Gastrocnemius medialis (tissue), 4 donors: ENCODE results near the gene KRTDAP. TPM values are rescaled to one million over a fixed set of nuclear protein-coding genes. Genes with fewer than 3 reads are reported as not detected.
A peak's percentile ranks its signal among the peaks of the same experiment; 100 is the strongest.

ENCODE experiments used
- ATAC-seq, 2 donors: fragments of 150-250 bp; one replicate each; pipeline ENCODE4 v1.9.1; 2016
- DNase-seq, 2 donors: peaks; one replicate each; pipeline ENCODE4 v3.0.0-alpha.2; 2019
- H3K27ac ChIP-seq, 4 donors: fragments of 200-600 bp; sonication (generic); 1 replicate in 1 of 4; 2 replicates in 3 of 4; pipeline ENCODE4 v1.5.1; 2016 to 2018; ENCODE audit warnings: mild to moderate bottlenecking in 2 of 4, moderate library complexity in 1 of 4
- H3K27me3 ChIP-seq, 3 donors: fragments of 200-600 bp; sonication (generic) in 2 of 3; 1 replicate in 1 of 3; 2 replicates in 2 of 3; pipeline versions ENCODE4 v1.5.1 to v1.6.0; 2016 to 2019; ENCODE audit warnings: mild to moderate bottlenecking in 1 of 3, moderate library complexity in 1 of 3
- H3K36me3 ChIP-seq, 2 donors: fragments of 200-600 bp; sonication (generic) in 1 of 2; one replicate each; pipeline ENCODE4 v1.5.1; 2017 to 2018
- H3K4me1 ChIP-seq, 2 donors: fragments of 200-600 bp; sonication (generic) in 1 of 2; one replicate each; pipeline ENCODE4 v1.5.1; 2016 to 2017; ENCODE audit warnings: mild to moderate bottlenecking in 2 of 2
- H3K4me3 ChIP-seq, 4 donors: fragments of 200-600 bp; sonication (generic) in 3 of 4; 1 replicate in 1 of 4; 2 replicates in 3 of 4; pipeline ENCODE4 v1.5.1; 2016 to 2019; ENCODE audit warnings: mild to moderate bottlenecking in 2 of 4
- H3K9me3 ChIP-seq, 3 donors: fragments of 200-600 bp; sonication (generic) in 2 of 3; 1 replicate in 1 of 3; 2 replicates in 2 of 3; pipeline ENCODE4 v1.5.1; 2016 to 2019
- POLR2A ChIP-seq, 2 donors: fragments of 450-650 bp; IDR thresholded peaks; one replicate each; pipeline ENCODE4 v1.6.1; 2017; ENCODE audit warnings: antibody characterized with exemption in 2 of 2, mild to moderate bottlenecking in 2 of 2, moderate library complexity in 2 of 2
- in situ Hi-C, 4 donors: fragments of 200-750 bp; cut with MboI; loops; one replicate each; pipeline versions ENCODE4 v1.15.0 to v1.8.0; 2017; ENCODE audit warnings: low sequenced_read_pairs in 4 of 4
- intact Hi-C: fragments of 100-400 bp; cut with DNase I; formaldehyde crosslinking; loops from one replicate; pipeline ENCODE4 v1.15.1; 2023; ENCODE audit warnings: low total_unique reads
- total RNA-seq, 4 donors: library from RNA; depleted of rRNA; stranded (reverse); fragments of >200 nt; gene quantifications; one replicate each; pipeline versions ENCODE4 v1.1.0 to v1.2.3, GENCODE V29; 2016
- TF ChIP-seq, protein P1 (sequence below), 5 experiments: fragments of 450-650 bp in 3 of 5; fragments of 200-600 bp in 2 of 5; sonication (generic) in 2 of 5; IDR thresholded peaks in 4 of 5; conservative IDR thresholded peaks in 1 of 5; 1 replicate in 4 of 5; 2 replicates in 1 of 5; pipeline ENCODE4 v1.5.1; 2016 to 2019; ENCODE audit warnings: antibody characterized with exemption in 5 of 5, mild to moderate bottlenecking in 3 of 5, moderate library complexity in 3 of 5

Gene KRTDAP
- total RNA-seq, 4 donors from 2014 or later = not detected

GRCh38 chr19:35442091-35442490 is 48.2 kb downstream of the KRTDAP start:
- Histone ChIP-seq H3K36me3 (no peaks in the 10 kb centered on the region), H3K4me3 (no peak overlapping the region), H3K27me3 (peaks cover 0 to 7% (median under 1%) of the 10 kb centered on the region in 3 donors), H3K27ac (no peak overlapping the region), H3K9me3 (no peaks in the 10 kb centered on the region), H3K4me1 (peaks cover 0 to 2% of the 10 kb centered on the region in 2 donors)
- TF ChIP-seq, protein P1, sequence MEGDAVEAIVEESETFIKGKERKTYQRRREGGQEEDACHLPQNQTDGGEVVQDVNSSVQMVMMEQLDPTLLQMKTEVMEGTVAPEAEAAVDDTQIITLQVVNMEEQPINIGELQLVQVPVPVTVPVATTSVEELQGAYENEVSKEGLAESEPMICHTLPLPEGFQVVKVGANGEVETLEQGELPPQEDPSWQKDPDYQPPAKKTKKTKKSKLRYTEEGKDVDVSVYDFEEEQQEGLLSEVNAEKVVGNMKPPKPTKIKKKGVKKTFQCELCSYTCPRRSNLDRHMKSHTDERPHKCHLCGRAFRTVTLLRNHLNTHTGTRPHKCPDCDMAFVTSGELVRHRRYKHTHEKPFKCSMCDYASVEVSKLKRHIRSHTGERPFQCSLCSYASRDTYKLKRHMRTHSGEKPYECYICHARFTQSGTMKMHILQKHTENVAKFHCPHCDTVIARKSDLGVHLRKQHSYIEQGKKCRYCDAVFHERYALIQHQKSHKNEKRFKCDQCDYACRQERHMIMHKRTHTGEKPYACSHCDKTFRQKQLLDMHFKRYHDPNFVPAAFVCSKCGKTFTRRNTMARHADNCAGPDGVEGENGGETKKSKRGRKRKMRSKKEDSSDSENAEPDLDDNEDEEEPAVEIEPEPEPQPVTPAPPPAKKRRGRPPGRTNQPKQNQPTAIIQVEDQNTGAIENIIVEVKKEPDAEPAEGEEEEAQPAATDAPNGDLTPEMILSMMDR (IDR thresholded peaks at IDR 0.05 in 4 of 5, conservative IDR thresholded peaks at IDR 0.05 in 1 of 5) = no peak
- TF ChIP-seq POLR2A (IDR thresholded peaks at IDR 0.05) = no peak
- in situ Hi-C loops (no loop called here), intact Hi-C loops (no loop called here)
- ATAC-seq = no peak
- peak in 1 of 2 donors; percentile 29 for DNase-seq

- no peak overlapping the region for H3K4me3 ChIP-seq
- ATAC-seq = no peak
- peaks cover 3 to 13% of the 10 kb centered on the region in 2 donors for H3K4me1 ChIP-seq
- in situ Hi-C loops (no loop called here), intact Hi-C loops (no loop called here)
- DNase-seq = no peak
- peaks cover 0 to 7% (median 3%) of the 10 kb centered on the region in 3 donors for H3K27me3 ChIP-seq
- TF ChIP-seq, protein P1 (IDR thresholded peaks at IDR 0.05 in 4 of 5, conservative IDR thresholded peaks at IDR 0.05 in 1 of 5) = no peak
- no peak for TF ChIP-seq POLR2A (IDR thresholded peaks at IDR 0.05)
- no peak overlapping the region for H3K27ac ChIP-seq
- no peaks in the 10 kb centered on the region for H3K36me3 ChIP-seq
- no peaks in the 10 kb centered on the region for H3K9me3 ChIP-seq
Observed at GRCh38 chr19:35439921-35440320, 50.3 kb downstream of the KRTDAP start.

DNA sequence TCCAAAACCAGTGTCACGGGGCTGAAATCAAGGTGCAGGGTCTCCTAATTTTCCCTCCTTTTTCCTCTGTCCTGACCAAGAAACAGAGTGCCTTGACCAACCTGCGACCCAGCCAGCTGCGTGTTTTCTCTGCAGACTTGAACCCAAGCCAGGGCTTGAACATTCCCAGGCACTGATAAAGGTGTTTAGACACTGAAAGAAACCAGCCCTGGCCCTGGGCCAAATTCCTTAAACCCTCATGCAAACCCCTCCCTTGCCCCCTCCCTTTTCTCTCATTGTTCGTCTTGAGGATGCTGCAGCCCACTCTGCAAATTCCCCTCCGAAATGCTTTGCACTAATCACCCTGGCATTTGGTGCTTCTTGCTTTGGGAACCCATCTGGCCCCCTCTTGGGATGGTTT is 51.7 kb downstream of the KRTDAP start:
- no peak overlapping the region for H3K4me3 ChIP-seq
- H3K9me3 ChIP-seq = no peaks in the 10 kb centered on the region
- no peaks in the 10 kb centered on the region for H3K36me3 ChIP-seq
- H3K27ac ChIP-seq = no peak overlapping the region
- ATAC-seq (no peak), DNase-seq (no peak)
- TF ChIP-seq POLR2A (IDR thresholded peaks at IDR 0.05) = no peak
- TF ChIP-seq, protein P1 (IDR thresholded peaks at IDR 0.05 in 4 of 5, conservative IDR thresholded peaks at IDR 0.05 in 1 of 5) = no peak
- H3K4me1 ChIP-seq = peaks cover 3 to 18% of the 10 kb centered on the region in 2 donors
- intact Hi-C loops (no loop called here), in situ Hi-C loops (no loop called here)
- H3K27me3 ChIP-seq = peaks cover 2 to 7% (median 3%) of the 10 kb centered on the region in 3 donors

DNA sequence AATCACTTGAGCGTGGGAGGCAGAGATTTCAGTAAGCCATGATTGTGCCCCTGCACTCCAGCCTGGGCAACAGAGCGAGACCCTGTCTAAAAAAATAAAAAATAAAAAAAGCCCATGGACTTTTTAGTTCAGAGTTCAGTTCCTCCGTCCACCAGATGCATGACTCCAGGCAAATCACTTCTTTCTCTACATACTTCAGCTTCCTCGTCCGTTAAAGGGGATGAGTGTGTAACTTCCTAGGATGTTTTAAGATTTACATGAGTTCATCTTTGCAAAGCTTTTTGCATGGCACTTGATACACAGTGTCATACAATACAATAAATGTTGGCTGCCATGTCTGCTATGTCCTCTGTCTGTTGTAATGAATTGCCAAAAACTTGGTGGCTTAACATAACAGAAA is 52.2 kb downstream of the KRTDAP start:
- Histone ChIP-seq H3K27me3 (peaks cover 3 to 7% (median 4%) of the 10 kb centered on the region in 3 donors), H3K9me3 (no peaks in the 10 kb centered on the region), H3K27ac (no peak overlapping the region), H3K4me3 (no peak overlapping the region), H3K4me1 (peaks cover 3 to 18% of the 10 kb centered on the region in 2 donors), H3K36me3 (no peaks in the 10 kb centered on the region)
- in situ Hi-C loops = no loop called here
- ATAC-seq = no peak
- intact Hi-C loops = no loop called here
- no peak for TF ChIP-seq POLR2A (IDR thresholded peaks at IDR 0.05)
- TF ChIP-seq, protein P1 (IDR thresholded peaks at IDR 0.05 in 4 of 5, conservative IDR thresholded peaks at IDR 0.05 in 1 of 5) = no peak
- no peak for DNase-seq

- in situ Hi-C loops = no loop called here
- DNase-seq (no peak), ATAC-seq (no peak)
- H3K4me3 ChIP-seq = no peak overlapping the region
- TF ChIP-seq, protein P1 (IDR thresholded peaks at IDR 0.05 in 4 of 5, conservative IDR thresholded peaks at IDR 0.05 in 1 of 5) = no peak
- no peak for TF ChIP-seq POLR2A (IDR thresholded peaks at IDR 0.05)
- H3K4me1 ChIP-seq = peaks cover 3 to 18% of the 10 kb centered on the region in 2 donors
- no peaks in the 10 kb centered on the region for H3K36me3 ChIP-seq
- no peaks in the 10 kb centered on the region for H3K9me3 ChIP-seq
- H3K27ac ChIP-seq = no peak overlapping the region
- intact Hi-C loops = no loop called here
- peaks cover 3 to 7% (median 4%) of the 10 kb centered on the region in 3 donors for H3K27me3 ChIP-seq
Observed at GRCh38 chr19:35437406-35437951, 52.8 kb downstream of the KRTDAP start.
